WERI-Rb-1 (cell line): ENCODE results near the gene MOCOS.

ENCODE experiments used
- DNase-seq: peaks from one replicate; pipeline ENCODE4 v3.0.0-alpha.2; 2020
- H3K27ac ChIP-seq: fragments of 250-450 bp; sonication (Bioruptor Pico); 2 replicates; pipeline ENCODE4 v1.5.1; 2020; ENCODE audit warnings: mild to moderate bottlenecking, moderate library complexity
- H3K27me3 ChIP-seq: fragments of 250-450 bp; sonication (Bioruptor Pico); 2 replicates; pipeline ENCODE4 v1.5.1; 2021; ENCODE audit warnings: mild to moderate bottlenecking, low read depth, moderate library complexity; ENCODE audit not compliant: insufficient read depth, severe bottlenecking
- H3K36me3 ChIP-seq: fragments of 250-450 bp; sonication (Bioruptor Pico); 2 replicates; pipeline ENCODE4 v1.5.1; 2020; ENCODE audit warnings: mild to moderate bottlenecking, moderate library complexity
- H3K4me3 ChIP-seq: 2 replicates; pipeline ENCODE4 v1.5.1; 2011; ENCODE audit warnings: low read depth, mild to moderate bottlenecking, control low read depth, low read length
- H3K9me3 ChIP-seq: fragments of 250-450 bp; sonication (Bioruptor Pico); 2 replicates; pipeline ENCODE4 v1.5.1; 2021; ENCODE audit warnings: mild to moderate bottlenecking, moderate library complexity; ENCODE audit not compliant: severe bottlenecking
- CTCF ChIP-seq: IDR thresholded peaks from 2 replicates; pipeline ENCODE4 v1.5.1; 2011; ENCODE audit warnings: low read depth, mild to moderate bottlenecking, control low read depth, inconsistent platforms, low read length

Gene MOCOS

GRCh38 chr18:36283448-36283847, 96.2 kb downstream of the MOCOS start:
- Histone ChIP-seq H3K27me3 (no peaks in the 10 kb centered on the region), H3K4me3 (no peak overlapping the region), H3K27ac (no peak overlapping the region), H3K36me3 (no peaks in the 10 kb centered on the region), H3K9me3 (no peaks in the 10 kb centered on the region)
- no peak for TF ChIP-seq CTCF
- DNase-seq: no peak

- no peak for TF ChIP-seq CTCF
- no peak for DNase-seq
- Histone ChIP-seq H3K9me3 (no peaks in the 10 kb centered on the region), H3K27ac (no peak overlapping the region), H3K36me3 (no peaks in the 10 kb centered on the region), H3K27me3 (no peaks in the 10 kb centered on the region), H3K4me3 (no peak overlapping the region)
These were observed 97.0 kb downstream of the MOCOS start for GRCh38 chr18:36284268-36284667.

GRCh38 chr18:36284671-36285295, 97.5 kb downstream of the MOCOS start:
- Histone ChIP-seq H3K27ac (no peak overlapping the region), H3K36me3 (no peaks in the 10 kb centered on the region), H3K27me3 (no peaks in the 10 kb centered on the region), H3K9me3 (no peaks in the 10 kb centered on the region), H3K4me3 (no peak overlapping the region)
- DNase-seq: peak; percentile 39
- peak; percentile 70 for TF ChIP-seq CTCF

- no peak overlapping the region for H3K4me3 ChIP-seq
- H3K9me3 ChIP-seq: no peaks in the 10 kb centered on the region
- H3K27ac ChIP-seq: no peak overlapping the region
- no peak for DNase-seq
- no peaks in the 10 kb centered on the region for H3K36me3 ChIP-seq
- TF ChIP-seq CTCF: no peak
- no peaks in the 10 kb centered on the region for H3K27me3 ChIP-seq
These were observed 100.4 kb downstream of the MOCOS start for GRCh38 chr18:36287653-36288052.

- no peak for DNase-seq
- no peak for TF ChIP-seq CTCF
- no peak overlapping the region for H3K27ac ChIP-seq
- H3K36me3 ChIP-seq: no peaks in the 10 kb centered on the region
- no peak overlapping the region for H3K4me3 ChIP-seq
- no peaks in the 10 kb centered on the region for H3K9me3 ChIP-seq
- H3K27me3 ChIP-seq: no peaks in the 10 kb centered on the region
These were observed 101.4 kb downstream of the MOCOS start for GRCh38 chr18:36288689-36289088.

GRCh38 chr18:36294031-36294430, 106.7 kb downstream of the MOCOS start:
- Histone ChIP-seq H3K27ac (no peak overlapping the region), H3K27me3 (peaks cover 3% of the 10 kb centered on the region), H3K36me3 (no peaks in the 10 kb centered on the region), H3K4me3 (no peak overlapping the region), H3K9me3 (no peaks in the 10 kb centered on the region)
- no peak for DNase-seq
- no peak for TF ChIP-seq CTCF
